Hepatocyte (in vitro differentiated cells): Measurements from ENCODE around the gene EIF1AX.

ENCODE experiments used
- CTCF ChIP-seq: fragments of 200-600 bp; sonication (generic); IDR thresholded peaks from 2 replicates; pipeline ENCODE4 v1.5.1; 2016; ENCODE audit warnings: antibody characterized with exemption, mild to moderate bottlenecking; ENCODE audit not compliant: poor library complexity
- EZH2phosphoT487 ChIP-seq: fragments of 200-600 bp; sonication (generic); IDR thresholded peaks from one replicate; pipeline ENCODE4 v1.6.1; 2018; ENCODE audit warnings: antibody characterized with exemption, mild to moderate bottlenecking, low read depth, moderate library complexity; ENCODE audit not compliant: unreplicated experiment, severe bottlenecking

- TF ChIP-seq CTCF, result no peak
- TF ChIP-seq EZH2phosphoT487, result no peak
These were observed 1.5 kb upstream of the EIF1AX start for GRCh38 chrX:20143111-20143510.
